ENCODE data around the gene AQR. TPM values are rescaled to one million over a fixed set of nuclear protein-coding genes. Genes with fewer than 3 reads are reported as not detected.

AQR gene
- total and polyA plus RNA-seq, 2 of the 13 experiments (the other 11 are each of a cell fraction or from before 2014, with no cell fraction given), result 18.7 to 31.3 TPM

DNA sequence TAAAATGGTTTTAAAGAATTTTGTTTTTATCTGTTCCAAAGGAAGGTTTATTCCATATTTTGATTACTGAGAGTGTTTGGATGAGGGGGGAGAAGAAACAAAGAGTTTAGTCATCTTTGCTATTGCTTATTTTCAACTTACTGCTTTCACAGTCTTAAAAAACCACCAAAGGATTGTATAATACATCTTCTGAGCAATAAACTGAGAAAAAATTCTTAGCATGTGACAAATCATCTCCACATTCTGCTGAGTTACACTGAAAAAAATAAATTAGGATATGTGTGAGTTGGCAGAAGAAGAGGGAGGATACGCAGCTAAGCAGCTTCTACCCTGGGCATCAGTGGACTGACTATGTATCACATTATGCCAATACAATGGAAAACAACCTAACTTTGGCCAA, 151.0 kb downstream of the AQR start:
- FAIRE-seq (no peak), DNase-seq (ENCODE audit: low spot score) (no peak), ATAC-seq (no peak)
- 84% methylated on average over 1 of the region's 1 CpG for WGBS (ENCODE audit: low lambda C conversion rate)
- Histone ChIP-seq H3K4me3 (replicated peaks in 1 of 3; ENCODE audit: insufficient read depth in 1 of 3, low read depth in 2 of 3, low read length in 3 of 3) (no peak overlapping the region), H2AFZ (ENCODE audit: low read length) (no peak overlapping the region), H3K4me1 (ENCODE audit: insufficient read depth, low read length) (no peaks in the 10 kb centered on the region), H3K27ac (ENCODE audit: extremely low read length, insufficient read depth, low read length) (no peak overlapping the region), H3K27me3 (ENCODE audit: control insufficient read depth in 1 of 2, insufficient read depth in 2 of 2, low read length in 2 of 2) (no peaks in the 10 kb centered on the region), H3K9ac (ENCODE audit: insufficient read depth, low read depth, low read length) (no peak overlapping the region), H3K9me3 (ENCODE audit: low read length) (no peaks in the 10 kb centered on the region), H3K4me2 (ENCODE audit: low read depth, low read length) (no peak overlapping the region), H4K20me1 (ENCODE audit: insufficient read depth, low read length) (no peaks in the 10 kb centered on the region), H3K79me2 (ENCODE audit: insufficient read depth, low read length) (no peaks in the 10 kb centered on the region), H3K36me3 (replicated peaks in 1 of 2; ENCODE audit: control insufficient read depth in 1 of 2, insufficient read depth in 2 of 2, low read length in 2 of 2) (no peaks in the 10 kb centered on the region)
- intact Hi-C loops (cut with micrococcal nuclease; ENCODE audit: unreplicated experiment) (no loop called here), in situ Hi-C loops (cut with HindIII; ENCODE audit: extremely low pct_ligation_motif_present, low pct_unique_long_range_greater_than_20kb) (no loop called here)
- TF ChIP-seq HNRNPLL (IDR thresholded peaks at IDR 0.05; ENCODE audit: low read depth, low read length, poor library complexity, severe bottlenecking), result no peak
- no peak for TF ChIP-seq HDAC1 (CRISPR knock-in tag; IDR thresholded peaks at IDR 0.05)
- no peak for TF ChIP-seq TSC22D2 (CRISPR knock-in tag; IDR thresholded peaks at IDR 0.05; ENCODE audit: borderline replicate concordance)
- no peak for TF ChIP-seq ZFP41 (CRISPR knock-in tag; IDR thresholded peaks at IDR 0.05; ENCODE audit: borderline replicate concordance)
- no TSS peak for BruUV-seq (replicated peaks)
- POLR2A ChIA-PET, result no interaction called here
- CTCF ChIA-PET (ENCODE audit: low intra/inter-chr PET ratio, low total read pairs), result no interaction called here

DNA sequence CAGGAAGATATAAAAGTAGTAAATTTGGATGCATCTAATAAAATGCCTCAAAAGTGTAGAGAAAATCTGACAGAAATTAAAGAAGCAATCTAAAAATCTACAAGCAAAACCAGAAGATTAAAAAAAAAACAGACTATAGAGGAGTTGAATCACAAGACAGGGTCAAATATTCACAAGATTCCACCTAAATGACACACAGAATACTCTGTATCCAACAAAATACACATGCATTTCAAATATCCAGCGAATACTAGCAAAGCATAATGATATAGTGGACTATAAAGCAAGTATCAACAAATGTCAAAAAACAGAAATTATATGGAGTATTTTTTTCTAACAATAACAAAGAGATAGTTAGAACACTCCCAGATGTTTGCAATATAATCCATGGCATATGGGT, 153.7 kb downstream of the AQR start:
- CTCF ChIA-PET (ENCODE audit: low intra/inter-chr PET ratio, low total read pairs), result no interaction called here
- no TSS peak for BruUV-seq (replicated peaks)
- H3K36me3 ChIP-seq (replicated peaks in 1 of 2; ENCODE audit: control insufficient read depth in 1 of 2, insufficient read depth in 2 of 2, low read length in 2 of 2), result no peaks in the 10 kb centered on the region
- in situ Hi-C loops (cut with HindIII; ENCODE audit: extremely low pct_ligation_motif_present, low pct_unique_long_range_greater_than_20kb), result no loop called here
- no peaks in the 10 kb centered on the region for H3K4me1 ChIP-seq (ENCODE audit: insufficient read depth, low read length)
- FAIRE-seq, result no peak
- H3K9ac ChIP-seq (ENCODE audit: insufficient read depth, low read depth, low read length), result no peak overlapping the region
- ATAC-seq, result no peak
- no peak for DNase-seq (ENCODE audit: low spot score)
- POLR2A ChIA-PET, result no interaction called here
- H3K27me3 ChIP-seq (ENCODE audit: control insufficient read depth in 1 of 2, insufficient read depth in 2 of 2, low read length in 2 of 2), result no peaks in the 10 kb centered on the region
- no peaks in the 10 kb centered on the region for H4K20me1 ChIP-seq (ENCODE audit: insufficient read depth, low read length)
- no peak overlapping the region for H3K4me3 ChIP-seq (replicated peaks in 1 of 3; ENCODE audit: insufficient read depth in 1 of 3, low read depth in 2 of 3, low read length in 3 of 3)
- H3K9me3 ChIP-seq (ENCODE audit: low read length), result no peaks in the 10 kb centered on the region
- no peak overlapping the region for H3K27ac ChIP-seq (ENCODE audit: extremely low read length, insufficient read depth, low read length)
- no peaks in the 10 kb centered on the region for H3K79me2 ChIP-seq (ENCODE audit: insufficient read depth, low read length)
- H3K4me2 ChIP-seq (ENCODE audit: low read depth, low read length), result no peak overlapping the region
- H2AFZ ChIP-seq (ENCODE audit: low read length), result no peak overlapping the region
- 3% methylated on average over 1 of the region's 1 CpG for WGBS (ENCODE audit: low lambda C conversion rate)
- intact Hi-C loops (cut with micrococcal nuclease; ENCODE audit: unreplicated experiment), result no loop called here
- TF ChIP-seq RARA (CRISPR knock-in tag; IDR thresholded peaks at IDR 0.05) (no peak), ZNF878 (CRISPR knock-in tag; IDR thresholded peaks at IDR 0.05) (no peak), TERF1 (CRISPR knock-in tag; IDR thresholded peaks at IDR 0.05) (no peak), RFXAP (CRISPR knock-in tag; IDR thresholded peaks at IDR 0.05; ENCODE audit: borderline replicate concordance) (no peak), GTF3A (CRISPR knock-in tag; conservative IDR thresholded peaks at IDR 0.05) (no peak), CENPX (CRISPR knock-in tag; IDR thresholded peaks at IDR 0.05) (no peak), ZNF570 (CRISPR knock-in tag; IDR thresholded peaks at IDR 0.05; ENCODE audit: borderline replicate concordance) (no peak), ZNF296 (CRISPR knock-in tag; conservative IDR thresholded peaks at IDR 0.05) (no peak), SOX5 (CRISPR knock-in tag; IDR thresholded peaks at IDR 0.05; ENCODE audit: borderline replicate concordance) (no peak), FOXA1 (IDR thresholded peaks at IDR 0.05) (no peak), FOXA1 (CRISPR knock-in tag; IDR thresholded peaks at IDR 0.05) (no peak), NFE2L1 (CRISPR knock-in tag; IDR thresholded peaks at IDR 0.05; ENCODE audit: borderline replicate concordance) (no peak), ZNF713 (CRISPR knock-in tag; IDR thresholded peaks at IDR 0.05) (no peak), ZNF577 (CRISPR knock-in tag; IDR thresholded peaks at IDR 0.05; ENCODE audit: borderline replicate concordance, low read depth) (no peak), CREM (IDR thresholded peaks at IDR 0.05) (no peak), CREM (CRISPR knock-in tag; IDR thresholded peaks at IDR 0.05) (no peak), ZNF343 (CRISPR knock-in tag; IDR thresholded peaks at IDR 0.05) (no peak), ISL2 (CRISPR knock-in tag; IDR thresholded peaks at IDR 0.05) (no peak)
